Measurements from ENCODE around the gene ACACB.
"Not testable (repeated sequence)": the region's sequence is repeated elsewhere in the genome, so short reads cannot be mapped to it uniquely, and the experiment has no call there.

The ACACB gene

GRCh38 chr12:109147126-109147525, 30.7 kb downstream of the ACACB start:
- H3K4me1 Mint-ChIP-seq (ENCODE audit: low read depth); H3K9me3 Mint-ChIP-seq; H3K4me3 Mint-ChIP-seq; H3K27ac Mint-ChIP-seq; H3K36me3 Mint-ChIP-seq (ENCODE audit: low read depth); H3K27me3 Mint-ChIP-seq: not testable (repeated sequence)

DNA sequence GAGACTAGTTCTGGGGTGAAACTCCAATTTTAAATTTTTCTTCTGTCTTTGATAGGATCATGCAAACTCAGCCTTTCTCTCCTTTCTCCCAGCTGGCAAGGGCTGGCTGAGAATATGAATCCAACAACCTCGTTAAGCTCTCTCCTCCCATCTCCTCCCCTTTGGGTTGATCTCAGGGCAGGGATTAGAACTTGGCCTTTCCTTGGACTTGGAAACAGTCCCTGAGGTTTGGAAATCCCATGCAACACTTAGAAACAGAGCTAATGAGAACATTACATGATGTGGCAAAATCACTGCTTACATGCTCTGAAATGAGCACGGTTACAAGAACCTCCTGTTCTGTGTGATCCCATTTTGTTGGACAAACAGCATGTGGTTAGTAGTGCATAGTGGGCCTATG, 31.6 kb downstream of the ACACB start:
- Mint-ChIP-seq H3K9me3 (no peaks in the 10 kb centered on the region), H3K27me3 (no peaks in the 10 kb centered on the region), H3K4me3 (no peak overlapping the region), H3K27ac (no peak overlapping the region), H3K4me1 (ENCODE audit: low read depth) (peaks cover under 1% of the 10 kb centered on the region), H3K36me3 (ENCODE audit: low read depth) (no peaks in the 10 kb centered on the region)

DNA sequence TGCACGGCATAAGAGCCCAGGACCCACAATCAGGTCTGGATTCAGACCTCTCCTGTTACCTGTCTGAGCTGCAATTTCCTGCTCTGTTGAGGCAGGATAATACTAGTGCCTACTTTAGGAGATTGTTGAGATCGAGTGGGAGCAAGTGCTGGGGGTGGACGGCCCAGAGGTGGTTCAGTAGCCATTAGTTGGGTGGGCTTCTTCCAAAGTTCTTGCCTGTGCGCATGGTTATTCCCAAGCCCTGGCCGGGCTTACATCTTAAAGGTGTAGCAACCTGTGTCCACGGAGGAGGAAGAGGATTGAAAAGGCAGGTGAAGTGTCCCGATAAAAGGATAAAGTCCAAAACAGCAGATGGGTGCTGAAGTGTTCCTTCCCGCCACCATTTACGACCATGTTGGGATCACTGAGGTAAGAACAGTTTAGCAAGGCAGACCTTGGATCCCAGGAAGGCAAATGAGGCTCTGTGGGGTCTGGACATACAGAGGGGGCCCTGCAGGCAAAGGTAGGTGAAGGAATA, 33.8 kb downstream of the ACACB start:
- no peaks in the 10 kb centered on the region for H3K27me3 Mint-ChIP-seq
- H3K4me3 Mint-ChIP-seq, result no peak overlapping the region
- no peaks in the 10 kb centered on the region for H3K36me3 Mint-ChIP-seq (ENCODE audit: low read depth)
- no peak overlapping the region for H3K27ac Mint-ChIP-seq
- H3K9me3 Mint-ChIP-seq, result no peaks in the 10 kb centered on the region
- H3K4me1 Mint-ChIP-seq (ENCODE audit: low read depth), result peaks cover 12% of the 10 kb centered on the region

DNA sequence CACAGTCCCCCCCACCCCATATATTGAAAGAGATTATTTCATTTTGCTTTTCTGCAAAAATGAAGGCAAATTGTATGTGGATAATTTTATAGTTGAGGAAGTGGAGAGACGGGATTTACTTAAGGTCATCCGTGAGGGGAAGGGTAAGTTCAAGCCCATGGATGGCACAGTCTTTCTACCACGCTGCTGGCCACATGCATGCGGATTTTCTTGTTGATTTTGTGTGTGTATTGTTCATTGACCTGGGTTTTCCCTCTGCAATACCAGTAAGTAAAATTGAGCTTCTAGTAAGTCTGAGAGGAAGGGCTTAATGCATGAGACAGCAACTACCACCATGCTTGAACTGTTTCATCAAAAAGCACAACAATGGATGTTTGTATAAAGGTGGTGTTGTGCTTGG, 35.1 kb downstream of the ACACB start:
- Mint-ChIP-seq H3K36me3 (ENCODE audit: low read depth) (no peaks in the 10 kb centered on the region), H3K9me3 (no peaks in the 10 kb centered on the region), H3K27me3 (no peaks in the 10 kb centered on the region), H3K4me3 (no peak overlapping the region), H3K4me1 (ENCODE audit: low read depth) (peaks cover 19% of the 10 kb centered on the region), H3K27ac (no peak overlapping the region)

GRCh38 chr12:109153821-109154441, 37.5 kb downstream of the ACACB start:
- Mint-ChIP-seq H3K27ac (no peak overlapping the region), H3K4me1 (ENCODE audit: low read depth) (peaks cover 19% of the 10 kb centered on the region), H3K4me3 (peak overlapping the region; percentile 83)

GRCh38 chr12:109154451-109155438, 38.4 kb downstream of the ACACB start:
- H3K9me3 Mint-ChIP-seq, result no peaks in the 10 kb centered on the region
- H3K4me3 Mint-ChIP-seq, result peak overlapping the region; percentile 91
- H3K27me3 Mint-ChIP-seq, result no peaks in the 10 kb centered on the region
- H3K4me1 Mint-ChIP-seq (ENCODE audit: low read depth), result peaks cover 19% of the 10 kb centered on the region
- H3K36me3 Mint-ChIP-seq (ENCODE audit: low read depth), result no peaks in the 10 kb centered on the region
- peak overlapping the region; percentile 50 for H3K27ac Mint-ChIP-seq

More at GRCh38 chr12:109153821-109154441, 37.5 kb downstream of the ACACB start:
- Mint-ChIP-seq H3K36me3 (ENCODE audit: low read depth) (no peaks in the 10 kb centered on the region), H3K9me3 (no peaks in the 10 kb centered on the region), H3K27me3 (no peaks in the 10 kb centered on the region)

- Mint-ChIP-seq H3K36me3 (ENCODE audit: low read depth) (no peaks in the 10 kb centered on the region), H3K4me1 (ENCODE audit: low read depth) (peaks cover 19% of the 10 kb centered on the region), H3K27me3 (no peaks in the 10 kb centered on the region), H3K4me3 (no peak overlapping the region), H3K9me3 (no peaks in the 10 kb centered on the region), H3K27ac (no peak overlapping the region)
Observed at GRCh38 chr12:109156036-109156435, 39.6 kb downstream of the ACACB start.

- H3K36me3 Mint-ChIP-seq (ENCODE audit: low read depth), result no peaks in the 10 kb centered on the region
- no peak overlapping the region for H3K4me3 Mint-ChIP-seq
- no peaks in the 10 kb centered on the region for H3K9me3 Mint-ChIP-seq
- H3K27ac Mint-ChIP-seq, result no peak overlapping the region
- no peaks in the 10 kb centered on the region for H3K27me3 Mint-ChIP-seq
- peaks cover 19% of the 10 kb centered on the region for H3K4me1 Mint-ChIP-seq (ENCODE audit: low read depth)
Observed at GRCh38 chr12:109156586-109156985, 40.2 kb downstream of the ACACB start.

DNA sequence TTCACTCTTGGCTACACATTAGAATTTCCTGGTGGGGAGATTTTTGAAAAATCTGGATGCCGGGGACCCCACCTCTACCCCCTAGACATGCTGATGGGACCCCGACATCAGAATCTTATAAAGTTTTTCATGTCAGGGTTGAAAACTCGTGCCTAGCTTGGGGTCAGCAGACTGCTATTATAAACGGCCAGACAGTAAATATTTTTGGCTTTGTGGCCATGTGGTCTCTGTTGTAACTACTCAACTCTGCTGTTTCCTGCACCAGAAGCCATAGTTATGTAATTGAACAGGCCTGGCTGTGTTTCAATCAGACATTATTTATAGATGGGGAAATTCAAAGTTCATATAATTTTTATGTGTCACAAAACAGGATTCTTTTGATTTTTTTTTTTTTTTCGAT, 41.6 kb downstream of the ACACB start:
- Mint-ChIP-seq H3K4me3 (no peak overlapping the region), H3K4me1 (ENCODE audit: low read depth) (peaks cover 19% of the 10 kb centered on the region), H3K9me3 (no peaks in the 10 kb centered on the region), H3K27me3 (no peaks in the 10 kb centered on the region), H3K27ac (no peak overlapping the region), H3K36me3 (ENCODE audit: low read depth) (no peaks in the 10 kb centered on the region)

DNA sequence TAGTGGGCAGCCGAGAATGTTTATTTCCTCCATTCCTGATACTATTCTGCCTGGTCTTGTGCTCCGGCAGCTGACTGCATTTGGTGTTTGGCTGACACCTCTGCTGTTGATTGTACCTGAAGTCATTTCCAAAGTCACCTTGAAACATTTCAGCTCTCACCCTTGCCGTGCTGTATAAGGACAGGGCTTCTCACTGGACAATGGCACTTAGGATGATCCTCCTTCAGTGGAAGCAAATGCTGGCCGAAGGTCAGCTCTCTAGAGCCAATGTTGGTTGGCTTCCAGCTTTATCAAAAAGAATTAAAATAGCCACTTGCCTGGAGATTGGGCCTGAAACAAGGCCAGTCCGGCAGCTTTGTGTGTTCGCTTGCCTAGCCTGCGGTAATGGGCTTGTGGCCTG, 44.0 kb downstream of the ACACB start:
- Mint-ChIP-seq H3K4me3 (no peak overlapping the region), H3K36me3 (ENCODE audit: low read depth) (no peaks in the 10 kb centered on the region), H3K27me3 (no peaks in the 10 kb centered on the region), H3K4me1 (ENCODE audit: low read depth) (peaks cover 5% of the 10 kb centered on the region), H3K27ac (no peak overlapping the region), H3K9me3 (no peaks in the 10 kb centered on the region)

DNA sequence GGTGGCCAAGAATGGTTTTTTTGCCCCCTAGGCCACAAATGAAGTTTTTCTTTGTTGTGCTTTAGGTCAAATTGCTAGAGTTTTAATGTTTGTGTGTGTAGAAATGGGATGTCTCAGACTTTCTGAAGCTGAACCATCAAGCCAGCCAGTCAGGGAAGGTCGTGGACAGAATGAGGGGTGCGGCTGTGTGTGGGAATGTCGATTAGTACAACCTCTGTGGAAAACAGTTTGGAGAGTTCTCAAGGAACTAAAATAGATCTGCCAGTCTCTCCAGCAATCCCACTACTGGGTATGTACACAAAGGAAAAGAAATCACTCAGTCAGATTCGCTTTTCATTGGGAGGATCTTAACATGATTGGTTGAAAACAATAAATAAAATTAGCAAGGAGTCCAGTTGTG, 44.5 kb downstream of the ACACB start:
- Mint-ChIP-seq H3K36me3 (ENCODE audit: low read depth) (no peaks in the 10 kb centered on the region), H3K27me3 (no peaks in the 10 kb centered on the region), H3K27ac (no peak overlapping the region), H3K9me3 (no peaks in the 10 kb centered on the region), H3K4me3 (no peak overlapping the region), H3K4me1 (ENCODE audit: low read depth) (peaks cover under 1% of the 10 kb centered on the region)

GRCh38 chr12:109162551-109162950, 46.2 kb downstream of the ACACB start:
- no peaks in the 10 kb centered on the region for H3K9me3 Mint-ChIP-seq
- H3K4me3 Mint-ChIP-seq, result no peak overlapping the region
- no peak overlapping the region for H3K27ac Mint-ChIP-seq
- no peaks in the 10 kb centered on the region for H3K27me3 Mint-ChIP-seq
- no peaks in the 10 kb centered on the region for H3K4me1 Mint-ChIP-seq (ENCODE audit: low read depth)
- H3K36me3 Mint-ChIP-seq (ENCODE audit: low read depth), result no peaks in the 10 kb centered on the region

GRCh38 chr12:109163167-109163566, 46.8 kb downstream of the ACACB start:
- no peaks in the 10 kb centered on the region for H3K36me3 Mint-ChIP-seq (ENCODE audit: low read depth)
- no peak overlapping the region for H3K4me3 Mint-ChIP-seq
- no peaks in the 10 kb centered on the region for H3K4me1 Mint-ChIP-seq (ENCODE audit: low read depth)
- no peak overlapping the region for H3K27ac Mint-ChIP-seq
- H3K27me3 Mint-ChIP-seq, result no peaks in the 10 kb centered on the region
- H3K9me3 Mint-ChIP-seq, result no peaks in the 10 kb centered on the region

DNA sequence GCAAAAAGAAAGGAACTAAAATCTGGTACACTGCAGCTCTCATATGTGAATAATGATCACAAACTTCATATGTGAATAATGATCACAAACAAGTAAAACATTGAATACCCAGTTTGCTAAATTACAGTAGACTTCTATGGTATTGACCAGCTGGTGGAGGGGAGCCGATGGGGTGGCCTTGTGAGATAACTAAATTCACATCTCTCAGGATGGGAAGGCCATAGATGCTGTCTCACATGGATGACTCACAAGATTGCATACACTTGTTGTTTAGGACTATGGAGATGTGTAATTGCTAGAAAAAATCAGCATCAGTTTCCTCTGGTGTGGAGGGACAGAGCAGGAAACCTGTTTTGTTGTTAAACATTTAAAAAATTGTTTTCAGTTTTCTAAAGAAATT, 49.2 kb downstream of the ACACB start:
- Mint-ChIP-seq H3K36me3 (ENCODE audit: low read depth) (peaks cover 9% of the 10 kb centered on the region), H3K27me3 (no peaks in the 10 kb centered on the region), H3K9me3 (no peaks in the 10 kb centered on the region), H3K4me3 (no peak overlapping the region), H3K4me1 (ENCODE audit: low read depth) (no peaks in the 10 kb centered on the region), H3K27ac (no peak overlapping the region)

DNA sequence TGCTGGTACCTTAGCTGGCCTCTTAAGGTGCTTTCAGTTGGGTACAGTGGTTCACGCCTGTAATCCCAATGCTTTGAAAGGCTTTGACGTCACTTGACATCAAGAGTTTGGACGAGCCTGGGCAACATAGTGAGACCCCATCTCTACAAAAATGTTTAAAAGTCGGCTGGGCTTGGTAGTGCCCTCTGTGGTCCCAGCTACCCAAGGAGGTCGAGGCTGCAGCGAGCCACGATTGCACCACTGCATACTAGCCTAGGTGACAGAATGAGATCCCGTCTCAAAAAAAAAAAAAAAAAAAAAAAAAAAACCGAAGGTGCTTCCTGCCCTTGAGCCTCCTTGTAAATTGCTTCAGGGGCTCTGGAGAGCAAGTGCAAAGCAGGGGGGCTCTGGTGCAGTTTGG, 50.0 kb downstream of the ACACB start:
- no peak overlapping the region for H3K4me3 Mint-ChIP-seq
- no peaks in the 10 kb centered on the region for H3K4me1 Mint-ChIP-seq (ENCODE audit: low read depth)
- no peaks in the 10 kb centered on the region for H3K9me3 Mint-ChIP-seq
- H3K36me3 Mint-ChIP-seq (ENCODE audit: low read depth), result peaks cover 9% of the 10 kb centered on the region
- H3K27ac Mint-ChIP-seq, result no peak overlapping the region
- H3K27me3 Mint-ChIP-seq, result no peaks in the 10 kb centered on the region

Data from stimulated activated naive CD8-positive, alpha-beta T cell treated with anti-CD3 and anti-CD28 coated beads, Interleukin-15, Interleukin-2, amounts not matched to agents 100 ng/mL and 50 ng/mL, for 24 hours (primary cell).